ENCODE measurements around the gene OSGEP. TPM values are rescaled to one million over a fixed set of nuclear protein-coding genes. Genes with fewer than 3 reads are reported as not detected.

Gene OSGEP
- total RNA-seq, 1 donor from 2014 or later: 36.3 TPM

DNA sequence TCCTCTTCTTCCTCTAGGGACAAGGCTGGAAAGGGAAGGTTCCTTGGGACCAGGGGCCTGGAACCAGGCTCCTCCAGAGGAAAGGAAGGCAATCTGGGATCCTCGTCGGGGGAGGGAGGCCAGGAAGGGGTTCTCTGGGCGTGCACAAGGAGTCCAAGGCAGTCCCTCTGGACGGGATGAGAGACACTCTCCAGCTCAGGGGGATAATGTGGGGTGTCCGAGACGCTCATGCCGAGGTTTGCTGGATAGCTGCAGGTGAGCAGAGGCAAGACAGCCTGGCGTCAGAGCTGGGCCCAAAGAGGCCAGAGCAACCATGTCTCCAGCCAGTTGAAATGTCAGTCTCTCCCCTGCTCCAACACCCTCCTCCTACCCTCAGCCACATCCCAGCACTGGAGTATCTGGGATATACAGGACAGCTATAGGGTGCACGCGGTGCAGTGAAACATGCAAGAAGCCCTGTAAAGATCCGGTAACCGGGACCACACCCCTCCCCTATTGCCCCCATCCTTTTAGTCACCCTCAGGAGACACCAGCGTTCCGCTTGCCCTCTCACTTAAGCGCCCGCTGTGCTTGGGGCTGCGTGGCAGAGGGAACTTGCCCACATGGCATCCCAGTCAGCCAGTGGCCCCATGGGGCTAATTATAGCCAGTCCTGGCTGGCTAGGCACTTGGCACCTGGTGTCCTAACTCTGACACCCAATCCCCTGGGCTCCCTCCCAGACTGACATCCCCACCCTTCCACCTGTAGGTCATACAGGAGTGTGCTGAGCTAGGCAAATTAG lies 18.8 kb downstream of the OSGEP start, which contains the start of gene KLHL33:
TSS of gene KLHL33 (minus strand) at position 585 of the 781 bp plus-strand sequence. CDS start at position 230, 355 bp downstream.
- FAIRE-seq (no peak), DNase-seq (ENCODE audit: low spot score in 2 of 2) (no peak)

DNA sequence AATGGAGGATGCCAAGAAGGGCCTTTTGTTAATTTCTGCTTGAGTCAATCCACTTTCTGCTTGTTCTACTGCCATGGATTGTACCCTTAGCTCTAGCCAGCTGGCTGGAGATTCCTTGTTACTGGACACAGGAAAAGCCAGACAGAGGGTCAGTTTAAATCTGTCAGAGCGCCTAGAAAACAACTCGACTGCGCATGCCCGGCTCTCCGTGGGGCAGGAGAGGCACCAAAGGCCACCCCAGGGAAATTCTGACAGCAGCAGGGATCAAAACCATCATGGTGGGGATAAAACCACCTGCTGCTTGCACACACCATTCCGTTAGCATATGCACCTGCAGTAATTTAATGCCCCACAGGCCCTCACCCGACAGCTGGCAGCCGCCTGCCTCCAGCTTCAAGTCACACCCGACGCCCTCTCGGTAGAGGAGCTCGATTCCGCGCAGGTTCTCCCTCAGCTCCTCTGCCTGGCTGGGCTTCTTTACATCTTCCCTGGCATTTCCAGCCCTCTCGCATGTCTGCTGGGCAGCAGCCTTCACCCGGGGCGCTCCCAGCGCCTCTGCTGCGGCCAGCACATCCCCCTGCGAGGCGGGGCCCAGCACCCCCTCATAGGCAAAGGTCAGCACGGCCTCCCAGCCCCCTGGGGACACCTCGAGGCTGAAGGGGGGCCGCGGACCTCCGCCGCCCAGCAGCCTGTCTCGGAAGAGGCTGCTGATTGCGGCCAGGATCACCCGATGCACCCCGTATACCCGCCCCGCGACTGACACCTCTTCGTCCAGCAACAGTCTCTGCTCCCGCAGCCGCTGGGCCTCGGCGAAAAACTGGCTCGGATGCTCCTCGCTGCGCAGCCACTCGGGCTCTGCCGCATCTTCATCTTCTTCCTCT lies 19.7 kb downstream of the OSGEP start:
- peak; percentile 71 to 73 for DNase-seq (ENCODE audit: low spot score in 2 of 2)
- FAIRE-seq: no peak

DNA sequence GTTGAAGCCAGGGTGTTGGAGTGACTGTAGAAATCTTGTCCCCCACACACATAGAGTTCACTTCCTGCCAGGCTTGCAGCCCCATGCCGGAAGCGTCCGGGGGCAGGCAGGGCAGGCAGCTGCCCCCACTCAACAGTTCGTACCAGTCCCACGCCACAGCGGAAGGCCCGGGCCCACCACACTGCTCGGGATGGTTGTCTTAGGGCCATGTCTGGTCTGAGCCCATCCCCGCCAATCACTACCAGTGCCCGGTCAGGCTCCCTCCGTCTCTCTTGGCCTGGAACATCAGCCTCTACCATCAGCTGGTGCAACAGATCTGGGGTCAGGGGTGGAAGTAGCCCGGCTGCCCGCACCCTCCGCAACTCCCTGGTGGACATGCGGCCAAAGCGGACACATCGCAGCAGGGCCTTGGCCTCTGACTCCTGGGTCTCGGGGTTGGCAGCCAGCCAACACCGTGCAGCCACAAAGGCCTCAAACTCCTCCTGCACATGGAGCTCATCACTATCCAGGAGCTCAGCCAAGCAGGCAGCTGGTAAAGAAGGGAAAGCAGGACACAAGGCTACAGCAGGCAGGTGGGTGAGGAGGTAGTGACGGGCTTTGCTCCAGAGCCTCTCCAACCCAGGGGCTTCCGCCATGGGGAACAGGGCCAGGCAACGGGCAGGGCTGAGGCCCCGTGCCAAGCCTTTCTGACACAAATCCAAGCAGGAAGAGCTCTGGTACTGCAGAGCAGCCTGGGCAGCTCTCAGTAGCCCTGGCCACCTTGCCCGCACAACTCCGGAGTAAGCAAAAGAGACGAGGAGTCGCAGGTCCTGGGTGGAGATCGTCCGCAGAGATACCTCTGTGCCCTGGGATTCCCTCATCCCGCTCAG lies 24.6 kb downstream of the OSGEP start:
- FAIRE-seq (no peak), DNase-seq (ENCODE audit: low spot score in 2 of 2) (no peak)

DNA sequence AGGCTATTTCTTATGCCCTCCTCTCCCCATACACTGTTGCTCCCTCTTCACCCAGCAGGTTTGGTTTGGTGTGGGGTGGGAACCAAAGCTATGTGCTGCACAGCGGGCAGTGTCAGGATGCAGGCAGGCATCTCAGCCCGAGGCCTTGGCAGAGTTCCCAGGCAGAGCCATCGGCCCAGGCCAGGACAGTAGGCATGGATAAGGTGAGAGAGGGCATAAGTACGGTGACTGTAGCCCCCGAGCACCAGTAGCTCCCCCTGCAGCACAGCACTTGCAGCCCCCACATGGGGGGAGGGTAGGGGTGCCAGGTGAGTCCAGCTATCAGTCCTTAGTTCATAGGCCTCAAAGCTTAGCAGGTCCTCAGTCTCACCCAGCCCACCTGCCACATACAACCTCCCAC lies 25.8 kb downstream of the OSGEP start:
- DNase-seq (ENCODE audit: low spot score in 2 of 2) (no peak), FAIRE-seq (no peak)

DNA sequence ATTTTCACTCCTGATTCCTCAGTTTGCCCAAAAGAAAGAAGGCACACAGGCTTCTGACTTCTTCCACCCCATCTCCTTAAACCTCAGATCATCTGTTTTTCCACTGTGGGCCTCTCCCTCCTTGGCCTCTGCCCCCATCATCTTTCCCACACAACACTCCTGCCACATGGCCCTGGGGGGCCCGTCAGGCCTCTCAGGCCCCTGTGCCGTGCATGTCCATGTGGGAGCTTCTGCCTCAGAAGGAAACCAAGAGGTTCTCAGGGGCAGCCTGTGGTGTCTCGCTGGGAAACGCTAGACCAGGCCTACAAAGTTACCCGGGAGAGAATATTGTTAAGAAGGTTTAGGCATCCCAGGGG lies 26.6 kb downstream of the OSGEP start:
- FAIRE-seq (no peak), DNase-seq (ENCODE audit: low spot score in 2 of 2) (no peak)

DNA sequence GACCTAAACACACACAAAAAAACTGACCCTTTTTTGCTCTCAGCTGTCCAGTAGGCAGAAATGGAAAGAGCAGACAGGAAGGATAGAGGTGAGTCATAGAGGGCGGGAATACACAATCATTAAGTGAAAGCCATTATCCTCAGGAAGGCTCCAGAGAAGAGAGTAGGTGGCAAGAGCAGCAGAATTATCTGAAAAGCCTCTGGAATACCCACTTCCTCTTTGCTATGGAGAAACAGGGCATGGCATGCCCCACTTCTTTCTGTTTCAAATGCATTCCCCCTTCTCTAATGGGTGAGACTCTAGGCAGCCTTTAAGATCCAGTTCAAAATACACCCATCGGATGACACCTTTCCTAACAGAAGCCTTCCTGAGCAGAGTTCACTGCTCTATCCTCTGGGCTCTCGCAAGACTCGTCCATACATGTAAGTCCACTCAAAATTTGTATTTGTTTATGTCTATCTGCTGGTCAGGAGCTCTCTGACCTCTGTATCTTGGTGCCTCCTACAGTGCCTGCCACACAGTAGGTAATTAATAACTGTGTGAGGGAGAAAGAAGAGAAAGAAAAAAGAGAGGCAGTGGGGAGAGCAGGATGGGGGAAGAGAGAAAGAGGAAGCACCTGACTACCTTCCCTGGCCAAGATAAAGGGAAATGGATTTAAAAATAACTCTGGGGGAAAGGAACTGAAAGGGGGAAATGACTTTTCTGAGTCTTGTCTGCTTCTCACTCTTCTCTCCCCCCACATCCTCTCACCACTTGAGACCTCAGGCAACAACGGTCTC lies 27.2 kb downstream of the OSGEP start:
- DNase-seq (ENCODE audit: low spot score in 2 of 2) (no peak), FAIRE-seq (no peak)

DNA sequence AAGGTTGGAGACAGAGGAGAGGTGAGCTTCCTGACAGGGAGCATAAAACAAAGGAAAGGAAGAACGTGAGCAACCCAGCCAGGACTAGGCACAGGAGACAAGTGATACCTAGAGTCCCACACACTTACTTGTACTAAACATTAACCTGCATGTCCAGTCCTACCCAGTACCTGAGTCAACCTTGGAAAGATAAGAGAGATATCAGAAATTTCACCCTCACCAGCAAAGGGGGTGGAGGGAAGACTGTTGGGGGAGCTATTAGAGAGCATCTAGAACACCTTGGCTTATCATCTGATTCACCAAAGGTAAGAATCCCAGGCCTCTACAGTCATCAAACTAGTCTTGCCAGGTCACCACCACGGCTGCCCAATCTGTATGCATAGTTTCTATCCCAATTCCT lies 29.8 kb downstream of the OSGEP start:
- DNase-seq (ENCODE audit: low spot score in 2 of 2) (no peak), FAIRE-seq (no peak)

DNA sequence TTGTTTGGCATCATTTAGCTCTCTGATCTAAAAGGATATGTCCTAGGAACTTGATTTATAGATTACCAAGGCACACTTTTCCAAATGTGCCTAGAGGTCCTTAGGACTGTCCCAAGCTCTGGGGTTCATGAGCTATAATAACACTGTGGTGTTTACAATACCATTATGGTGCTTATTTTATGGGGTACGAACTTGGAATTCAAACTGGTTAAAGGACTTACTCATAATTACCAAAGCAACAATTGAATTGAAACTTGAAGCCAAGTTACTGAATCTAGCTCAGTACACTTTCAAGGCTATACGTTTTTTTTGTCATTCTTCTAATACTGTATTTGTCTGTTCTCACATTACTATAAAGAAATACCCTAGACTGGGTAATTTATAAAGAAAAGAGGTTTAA lies 31.7 kb downstream of the OSGEP start:
- no peak for FAIRE-seq
- DNase-seq (ENCODE audit: low spot score in 2 of 2): no peak

DNA sequence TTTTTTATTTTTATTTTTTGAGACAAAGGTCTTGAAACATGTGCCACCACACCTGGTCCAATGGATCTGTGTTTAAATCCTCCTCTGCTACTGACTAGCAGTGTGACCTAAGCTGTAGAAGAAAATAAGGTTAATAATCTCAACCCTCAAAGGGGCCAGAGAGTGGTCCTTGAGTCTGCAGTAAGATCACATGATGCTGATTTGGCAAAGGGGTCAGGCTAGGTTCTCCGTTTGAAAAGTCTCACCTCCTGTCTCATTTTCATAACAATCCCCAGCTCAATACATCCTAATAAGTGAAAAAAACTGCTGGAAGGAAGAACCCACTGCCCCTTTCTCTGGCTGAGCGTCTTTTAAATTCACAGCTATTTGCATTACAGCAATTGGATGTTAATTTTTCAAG lies 33.3 kb downstream of the OSGEP start:
- DNase-seq (ENCODE audit: low spot score in 2 of 2) (no peak), FAIRE-seq (no peak)

DNA sequence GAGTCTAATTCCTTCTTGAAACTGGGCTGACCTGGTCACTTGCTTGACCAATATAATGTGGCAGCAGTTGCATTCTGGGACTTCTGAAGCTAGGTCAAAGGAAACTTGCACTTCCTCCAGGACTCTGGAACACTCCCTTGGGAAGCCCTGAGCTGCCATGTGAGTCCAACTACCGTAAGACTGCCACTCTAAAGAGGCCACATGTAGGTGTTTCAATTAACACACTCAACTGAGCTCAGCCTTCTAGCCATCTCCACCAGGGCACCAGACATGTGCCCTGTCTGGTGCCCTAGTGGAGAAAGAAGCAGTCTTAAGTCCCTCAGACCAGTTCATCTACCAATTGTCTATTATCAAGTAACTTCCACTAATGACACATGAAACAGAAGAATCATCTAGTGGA lies 35.2 kb downstream of the OSGEP start:
- no peak for DNase-seq (ENCODE audit: low spot score in 2 of 2)

DNA sequence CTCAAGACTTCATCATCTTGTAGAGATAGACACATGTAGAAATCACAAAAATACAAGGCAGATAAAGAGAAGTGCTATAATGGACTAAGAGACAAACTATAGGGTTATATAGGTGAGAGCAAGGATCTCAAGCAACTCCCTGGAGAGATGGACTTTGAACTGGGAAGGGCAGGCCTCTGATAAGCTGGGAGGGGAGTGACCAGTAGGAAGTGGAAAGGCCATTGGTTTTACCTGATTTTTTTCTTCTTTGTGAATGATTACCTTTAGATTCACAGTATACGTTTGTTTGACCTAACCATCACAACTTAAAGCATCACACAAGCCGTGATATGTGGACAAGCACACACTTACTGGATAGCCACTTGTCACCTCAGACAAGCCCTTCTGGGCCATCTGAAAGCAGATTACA lies 36.1 kb downstream of the OSGEP start:
- FAIRE-seq: no peak
- no peak for DNase-seq (ENCODE audit: low spot score in 2 of 2)

More for the DNA sequence above, 35.2 kb downstream of the OSGEP start:
- no peak for FAIRE-seq

DNA sequence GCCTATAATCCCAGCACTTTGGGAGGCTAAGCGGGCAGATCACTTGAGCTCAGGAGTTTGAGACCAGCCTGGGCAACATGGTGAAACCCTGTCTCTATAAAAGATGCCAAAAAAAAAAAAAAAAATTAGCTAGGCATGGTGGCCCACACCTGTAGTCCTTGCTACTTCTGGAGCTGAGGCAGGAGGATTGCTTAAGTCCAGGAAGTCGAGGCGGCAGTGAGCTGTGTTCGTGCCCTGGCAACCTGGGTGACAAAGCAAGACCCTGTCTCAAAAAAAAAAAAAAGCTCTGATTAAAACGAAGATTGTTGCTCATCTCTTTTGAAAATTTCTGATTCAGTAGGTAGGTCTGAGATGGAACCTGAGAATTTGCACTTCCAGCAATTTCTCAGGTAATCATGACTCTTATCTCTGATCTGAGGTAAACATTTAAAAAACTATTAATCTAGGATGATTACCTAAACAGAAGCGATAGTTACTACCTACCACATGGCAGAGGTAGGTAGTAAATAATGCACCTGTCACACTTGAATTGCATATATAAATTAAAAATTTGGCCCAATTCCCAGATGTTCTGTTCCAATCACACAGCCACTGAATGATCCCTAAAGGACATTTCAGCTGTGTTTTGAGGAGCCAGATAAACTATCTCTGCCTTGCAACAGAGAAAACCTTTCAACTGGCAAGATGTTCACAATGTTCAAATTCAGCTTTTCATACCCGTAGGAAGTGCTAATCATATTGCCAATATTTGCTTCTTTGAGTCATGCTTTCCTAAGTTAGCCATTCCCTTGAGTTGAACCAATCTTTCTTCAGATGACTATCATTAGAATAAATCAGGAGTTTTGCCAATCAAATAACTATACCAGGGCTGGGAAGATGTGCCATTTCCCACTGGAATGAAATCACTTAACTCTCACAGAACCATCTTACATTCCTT lies 37.1 kb downstream of the OSGEP start:
- DNase-seq (ENCODE audit: low spot score in 2 of 2): no peak
- FAIRE-seq: no peak

DNA sequence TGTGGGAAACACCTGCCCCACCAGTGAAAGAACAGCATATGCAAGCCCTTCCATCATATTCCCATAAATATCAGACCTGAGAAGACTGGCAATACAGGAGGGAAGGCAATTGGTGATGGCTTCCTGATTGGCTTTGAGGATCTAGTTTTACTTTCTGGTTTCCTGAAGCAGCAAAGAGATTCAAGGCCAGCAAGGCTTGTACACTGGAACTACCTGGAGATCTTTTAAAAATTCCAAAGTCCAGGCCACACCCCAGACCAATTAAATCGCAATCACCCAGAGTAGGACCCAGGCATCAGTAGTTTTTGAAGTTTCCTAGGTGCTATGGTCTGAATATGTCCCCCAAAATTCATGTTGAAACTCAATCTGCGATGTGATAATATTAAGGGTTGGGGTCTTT lies 38.4 kb downstream of the OSGEP start:
- DNase-seq (ENCODE audit: low spot score in 2 of 2): no peak
- FAIRE-seq: no peak

DNA sequence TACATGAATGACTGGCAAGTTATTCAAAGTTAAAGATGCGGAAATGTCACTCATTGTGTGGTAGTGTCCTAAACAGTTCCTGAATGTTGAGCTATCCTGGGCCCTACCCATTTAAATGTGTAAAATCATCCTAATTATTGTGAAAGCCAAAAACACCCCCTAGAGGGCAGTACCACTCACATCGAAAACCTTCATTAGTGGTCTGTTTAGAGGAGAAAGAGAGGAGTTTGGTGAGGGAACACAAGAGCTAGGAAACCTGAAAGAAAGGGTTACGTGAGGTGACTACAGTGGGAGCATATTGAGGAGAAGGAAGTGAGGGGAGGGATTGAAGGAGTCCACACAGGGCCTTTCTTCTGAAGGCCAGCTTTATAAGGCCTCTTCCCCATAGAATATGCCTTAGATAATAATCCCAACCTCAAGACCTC lies 38.8 kb downstream of the OSGEP start:
- DNase-seq (ENCODE audit: low spot score in 2 of 2): no peak
- no peak for FAIRE-seq

DNA sequence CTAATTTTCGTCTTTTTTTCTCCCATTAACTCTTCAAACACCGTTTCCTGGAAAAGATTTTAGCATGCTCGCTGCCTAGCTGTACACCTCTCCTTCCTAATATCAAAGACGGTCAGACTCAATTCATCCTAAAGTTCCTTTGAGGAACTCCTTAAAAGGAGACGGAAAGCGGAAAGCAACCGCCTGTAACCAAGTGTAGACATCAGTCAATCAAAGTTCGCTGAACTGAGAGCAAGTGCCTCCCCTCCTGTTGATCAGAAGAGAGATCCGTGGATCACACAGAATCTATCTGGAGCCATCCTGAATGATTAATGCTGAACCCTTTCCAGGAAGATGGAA lies 40.9 kb downstream of the OSGEP start:
- no peak for FAIRE-seq
- no peak for DNase-seq (ENCODE audit: low spot score in 2 of 2)

DNA sequence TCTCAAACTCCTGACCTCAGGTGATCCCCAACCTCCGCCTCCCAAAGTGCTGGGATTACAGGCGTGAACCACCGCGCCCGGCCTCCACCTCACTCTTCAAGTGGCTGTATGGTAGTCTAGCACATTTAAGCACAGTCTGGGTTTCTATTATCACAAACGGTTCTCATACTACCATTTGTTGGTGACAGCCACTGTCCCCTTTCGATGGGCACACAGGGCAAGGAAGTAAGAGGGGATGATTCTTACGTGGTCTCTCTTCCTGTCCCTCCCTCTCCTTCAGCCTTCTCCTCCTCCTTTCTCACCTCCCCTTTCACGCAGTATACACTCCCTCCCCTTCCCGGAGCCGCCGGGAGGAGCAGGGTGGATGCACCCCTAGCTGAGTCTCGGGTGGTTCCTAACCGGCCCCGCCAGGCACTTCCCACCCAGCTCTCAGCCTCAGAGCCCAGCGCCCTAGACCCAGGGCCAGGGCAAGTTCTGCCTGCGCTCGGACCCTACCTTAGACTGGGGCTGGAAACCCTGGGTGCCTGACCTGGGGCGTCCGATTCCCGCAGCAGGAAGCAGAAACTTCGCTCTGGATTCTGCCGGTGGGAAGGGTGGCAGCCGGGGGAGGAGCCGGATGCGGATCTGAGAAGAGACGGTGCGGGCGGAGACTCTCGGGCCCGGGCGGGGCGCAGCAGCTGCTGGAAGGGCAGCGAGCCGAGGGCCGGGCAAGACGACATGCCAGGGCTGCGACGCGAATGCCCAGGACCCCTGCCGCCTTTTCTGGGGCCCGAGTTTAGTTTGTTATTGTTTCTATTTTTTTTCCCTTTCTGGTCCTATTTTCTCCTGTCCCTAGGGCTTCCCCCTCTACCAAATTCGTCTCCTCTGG lies 41.5 kb downstream of the OSGEP start, which contains the start of gene TEP1:
TSS of gene TEP1 (minus strand) at position 626 of the 868 bp plus-strand sequence. CDS start 5,062 bp downstream, outside the sequence.
- peak; percentile 45 to 68 for DNase-seq (ENCODE audit: low spot score in 2 of 2)
- FAIRE-seq: no peak

DNA sequence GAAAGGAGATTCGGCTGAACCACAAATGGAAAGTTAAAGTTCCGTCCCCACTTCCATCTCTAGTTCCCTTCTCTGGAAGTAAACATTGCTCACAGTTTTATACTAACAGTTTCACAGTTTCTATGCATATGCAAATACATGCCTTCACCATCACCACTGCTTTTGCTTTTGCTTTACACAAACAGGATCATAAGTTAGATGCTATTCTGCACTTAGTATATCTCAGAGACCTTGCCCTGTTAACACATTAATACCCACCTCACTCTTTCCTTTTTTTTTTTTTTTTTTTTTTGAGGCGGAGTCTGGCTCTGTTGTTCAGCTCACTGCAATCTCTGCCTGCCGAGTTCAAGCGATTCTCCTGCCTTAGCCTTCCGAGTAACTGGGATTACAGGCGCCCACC lies 42.2 kb downstream of the OSGEP start:
- no peak for DNase-seq (ENCODE audit: low spot score in 2 of 2)
- no peak for FAIRE-seq

DNA sequence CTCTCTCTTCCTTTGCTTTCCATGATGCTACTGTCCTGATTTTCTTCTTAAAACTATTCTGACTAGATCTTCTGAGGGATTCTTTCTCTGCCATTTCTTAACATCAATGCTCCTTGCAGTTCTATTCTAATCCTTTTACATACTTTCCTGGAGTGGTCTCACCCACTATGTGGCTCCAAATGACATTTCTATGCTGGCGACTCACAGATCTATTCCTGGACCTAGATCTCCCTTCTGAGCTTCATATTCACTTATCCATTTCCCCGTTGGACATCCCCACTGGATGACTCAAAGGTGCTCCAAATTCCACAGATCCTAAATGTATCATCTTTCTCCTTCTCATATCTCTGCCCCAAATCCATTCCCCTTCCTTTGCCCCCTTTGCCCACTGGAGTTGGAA lies 45.4 kb downstream of the OSGEP start:
- no peak for DNase-seq (ENCODE audit: low spot score in 2 of 2)

More for the DNA sequence above, 45.4 kb downstream of the OSGEP start:
- FAIRE-seq: no peak

All from frontal cortex (tissue), 4 donors.